H1 (cell line): ENCODE results near the gene MTX3. TPM values are rescaled to one million over a fixed set of nuclear protein-coding genes. Genes with fewer than 3 reads are reported as not detected.

Source experiments
- CTCF ChIA-PET: fragments of 300-600 bp; sonication (Branson Sonifier 250); formaldehyde crosslinking; loops from one replicate; lab custom pipeline; 2021; ENCODE audit not compliant: partially characterized antibody; lab: Charles Lee
- POLR2A ChIA-PET: fragments of 300-600 bp; sonication (Branson Sonifier 250); formaldehyde crosslinking; loops from one replicate; lab custom pipeline; 2021; ENCODE audit warnings: inconsistent platforms; ENCODE audit not compliant: partially characterized antibody; lab: Charles Lee
- DNase-seq, 2 experiments: peaks; one replicate each; pipeline versions ENCODE4 v3.0.0 to v3.0.0-alpha.2; 2010 to 2022; ENCODE audit warnings: low spot score in 2 of 2, low read depth in 1 of 2, mixed read lengths in 1 of 2
- FAIRE-seq: peaks from 2 replicates; lab custom pipeline; 2011; peaks lifted over from hg19 to GRCh38; lab: Jason Lieb, UNC
- H2AFZ ChIP-seq: 2 replicates; pipeline ENCODE4 v1.8.1; 2012; ENCODE audit warnings: low read length, inconsistent platforms
- H2AK5ac ChIP-seq: 2 replicates; pipeline ENCODE4 v1.6.1; 2013; ENCODE audit warnings: low read depth, low read length
- H2BK120ac ChIP-seq: replicated peaks from 2 replicates; pipeline ENCODE3; 2013; ENCODE audit warnings: low read depth, low read length, inconsistent platforms
- H2BK12ac ChIP-seq: 2 replicates; pipeline ENCODE4 v1.6.1; 2013; ENCODE audit warnings: low read depth, low read length
- H2BK15ac ChIP-seq: 2 replicates; pipeline ENCODE4 v1.6.1; 2013; ENCODE audit warnings: low read length
- H2BK20ac ChIP-seq: 2 replicates; pipeline ENCODE4 v1.6.1; 2013; ENCODE audit warnings: low read length
- H2BK5ac ChIP-seq: 2 replicates; pipeline ENCODE4 v1.6.1; 2013; ENCODE audit warnings: low read depth, low read length
- H3K14ac ChIP-seq: 2 replicates; pipeline ENCODE4 v1.6.1; 2013; ENCODE audit warnings: inconsistent platforms; ENCODE audit not compliant: insufficient read length
- H3K18ac ChIP-seq: 2 replicates; pipeline ENCODE4 v1.6.1; 2013; ENCODE audit warnings: low read length; ENCODE audit errors: extremely low read depth
- H3K23ac ChIP-seq: 2 replicates; pipeline ENCODE4 v1.6.1; 2013; ENCODE audit warnings: inconsistent platforms; ENCODE audit not compliant: insufficient read length
- H3K23me2 ChIP-seq: 2 replicates; pipeline ENCODE4 v1.6.1; 2013; ENCODE audit warnings: low read depth, low read length
- H3K27ac ChIP-seq: 2 replicates; pipeline ENCODE4 v1.6.1; 2011; ENCODE audit warnings: low read depth, low read length, inconsistent platforms
- H3K27me3 ChIP-seq, 4 experiments: replicated peaks in 1 of 4; 1 replicate in 1 of 4; 2 replicates in 3 of 4; pipeline versions ENCODE4 v1.6.1 to v1.8.1; 2011 to 2013; ENCODE audit warnings: low read length in 3 of 4, mild to moderate bottlenecking in 3 of 4, inconsistent platforms in 2 of 4, mixed read lengths in 2 of 4, moderate library complexity in 1 of 4; ENCODE audit not compliant: control insufficient read depth in 3 of 4, insufficient read depth in 3 of 4; ENCODE audit errors: extremely low read depth in 1 of 4
- H3K36me3 ChIP-seq, 4 experiments: 2 replicates each; pipeline versions ENCODE4 v1.6.1 to v1.8.1; 2011 to 2013; ENCODE audit warnings: mild to moderate bottlenecking in 4 of 4, low read length in 3 of 4, moderate library complexity in 2 of 4, control low read depth in 1 of 4, inconsistent platforms in 1 of 4; ENCODE audit not compliant: insufficient read depth in 4 of 4, control insufficient read depth in 2 of 4
- H3K4ac ChIP-seq: replicated peaks from 2 replicates; pipeline ENCODE3; 2013; ENCODE audit warnings: low read length, low read depth, mixed read lengths, inconsistent platforms; ENCODE audit not compliant: insufficient read length
- H3K4me1 ChIP-seq, 4 experiments: replicated peaks in 1 of 4; 1 replicate in 1 of 4; 2 replicates in 3 of 4; pipeline versions ENCODE4 v1.6.1 to v1.8.1; 2011 to 2013; ENCODE audit warnings: low read length in 3 of 4, inconsistent platforms in 2 of 4, mixed read lengths in 1 of 4; ENCODE audit not compliant: insufficient read depth in 4 of 4, control insufficient read depth in 3 of 4
- H3K4me2 ChIP-seq, 2 experiments: 2 replicates each; pipeline versions ENCODE4 v1.6.1 to v1.8.1; 2011 to 2013; ENCODE audit warnings: low read depth in 2 of 2, low read length in 2 of 2, control low read depth in 1 of 2, inconsistent platforms in 1 of 2, mild to moderate bottlenecking in 1 of 2; ENCODE audit not compliant: insufficient read depth in 1 of 2
- H3K4me3 ChIP-seq, 4 experiments: fragments of 200-600, 300-600 bp in 1 of 4; sonication (generic), shearing (Covaris generic), sonication (Bioruptor Twin) in 1 of 4; 2 replicates each; pipeline versions ENCODE4 v1.5.1 to v1.8.1; 2011 to 2016; ENCODE audit warnings: low read length in 4 of 4, low read depth in 3 of 4, control low read depth in 2 of 4, inconsistent platforms in 2 of 4, mild to moderate bottlenecking in 2 of 4, mixed read lengths in 1 of 4, moderate library complexity in 1 of 4; ENCODE audit not compliant: insufficient read depth in 2 of 4; ENCODE audit errors: extremely low read depth in 1 of 4
- H3K56ac ChIP-seq: replicated peaks from 2 replicates; pipeline ENCODE3; 2013; ENCODE audit warnings: low read depth, mild to moderate bottlenecking, mixed read lengths, low read length, inconsistent platforms; ENCODE audit not compliant: insufficient read length
- H3K79me1 ChIP-seq: 2 replicates; pipeline ENCODE4 v1.6.1; 2013; ENCODE audit warnings: low read depth, low read length, control low read depth
- H3K79me2 ChIP-seq, 2 experiments: 2 replicates each; pipeline versions ENCODE4 v1.6.1 to v1.8.1; 2012 to 2013; ENCODE audit warnings: low read length in 2 of 2, mild to moderate bottlenecking in 2 of 2, inconsistent platforms in 1 of 2; ENCODE audit not compliant: insufficient read depth in 2 of 2, control insufficient read depth in 1 of 2
- H3K9ac ChIP-seq, 4 experiments: replicated peaks in 1 of 4; 1 replicate in 1 of 4; 2 replicates in 3 of 4; pipeline versions ENCODE4 v1.6.1 to v1.8.1; 2011 to 2013; ENCODE audit warnings: low read depth in 3 of 4, low read length in 3 of 4, control low read depth in 2 of 4, mild to moderate bottlenecking in 2 of 4, moderate library complexity in 2 of 4, inconsistent platforms in 1 of 4; ENCODE audit errors: extremely low read depth in 1 of 4
- H3K9me3 ChIP-seq, 2 experiments: 2 replicates each; pipeline versions ENCODE4 v1.6.1 to v1.8.1; 2012 to 2013; ENCODE audit warnings: mild to moderate bottlenecking in 2 of 2, moderate library complexity in 2 of 2, control low read depth in 1 of 2, inconsistent platforms in 1 of 2, low read depth in 1 of 2, low read length in 1 of 2, mixed read lengths in 1 of 2; ENCODE audit not compliant: insufficient read depth in 2 of 2
- H4K20me1 ChIP-seq, 2 experiments: replicated peaks in 1 of 2; 2 replicates each; pipeline versions ENCODE3 to v1.8.1; 2011 to 2013; ENCODE audit warnings: inconsistent platforms in 2 of 2, low read length in 2 of 2, mild to moderate bottlenecking in 1 of 2; ENCODE audit not compliant: insufficient read depth in 2 of 2, control insufficient read depth in 1 of 2
- H4K5ac ChIP-seq: 2 replicates; pipeline ENCODE4 v1.6.1; 2013; ENCODE audit warnings: low read length, low read depth, mixed read lengths, inconsistent platforms; ENCODE audit not compliant: insufficient read length
- H4K8ac ChIP-seq: 2 replicates; pipeline ENCODE4 v1.8.0; 2013; ENCODE audit warnings: mild to moderate bottlenecking, moderate library complexity, low read length, inconsistent platforms; ENCODE audit not compliant: insufficient read depth; ENCODE audit errors: extremely low read depth
- H4K91ac ChIP-seq: replicated peaks from 2 replicates; pipeline ENCODE3; 2013; ENCODE audit warnings: low read length, mixed read lengths, inconsistent platforms; ENCODE audit not compliant: insufficient read length
- ATF2 ChIP-seq: IDR thresholded peaks from 2 replicates; pipeline ENCODE4 v1.6.1; 2012; ENCODE audit warnings: low read length, inconsistent platforms
- CHD1 ChIP-seq: IDR thresholded peaks from 2 replicates; pipeline ENCODE4 v1.6.1; 2012; ENCODE audit warnings: low read depth, low read length, improper control_type of control experiment
- EGR1 ChIP-seq: IDR thresholded peaks from 2 replicates; pipeline ENCODE4 v1.6.1; 2011; ENCODE audit warnings: low read depth, low read length, borderline replicate concordance
- GTF2F1 ChIP-seq: IDR thresholded peaks from 2 replicates; pipeline ENCODE4 v1.6.1; 2012; ENCODE audit warnings: low read depth, low read length, improper control_type of control experiment, borderline replicate concordance
- JUN ChIP-seq: IDR thresholded peaks from 2 replicates; pipeline ENCODE4 v1.6.1; 2011; ENCODE audit warnings: low read depth, mild to moderate bottlenecking, improper control_type of control experiment, low read length
- KDM5A ChIP-seq: fragments of 200-600 bp; IDR thresholded peaks from 2 replicates; pipeline ENCODE4 v1.7.1; 2012; ENCODE audit warnings: mild to moderate bottlenecking, low read length, inconsistent platforms, mixed read lengths
- NANOG ChIP-seq: IDR thresholded peaks from 2 replicates; pipeline ENCODE4 v1.6.1; 2011; ENCODE audit warnings: low read length, low read depth, mild to moderate bottlenecking, inconsistent platforms; ENCODE audit not compliant: insufficient read depth, poor library complexity, severe bottlenecking
- RNF2 ChIP-seq: fragments of 200-900, 300-1000 bp; sonication (generic); IDR thresholded peaks from 2 replicates; pipeline ENCODE4 v1.7.1; 2016; ENCODE audit warnings: borderline replicate concordance, low read depth, mild to moderate bottlenecking, antibody characterized with exemption, low read length; ENCODE audit not compliant: poor library complexity, severe bottlenecking; ENCODE audit errors: missing control alignments
- TCF12 ChIP-seq: IDR thresholded peaks from 2 replicates; pipeline ENCODE4 v1.6.1; 2011; ENCODE audit warnings: low read depth, mild to moderate bottlenecking, low read length
- YY1 ChIP-seq: IDR thresholded peaks from 2 replicates; pipeline ENCODE4 v1.6.1; 2011; ENCODE audit warnings: low read depth, mild to moderate bottlenecking, low read length
- WGBS, 2 experiments: shearing (Covaris generic) in 1 of 2; methylation state at CpG; one replicate each; pipeline versions ENCODE4 v1.1.6 to v1.1.7; 2013 to 2015; ENCODE audit warnings: low lambda C conversion rate in 2 of 2, mixed read lengths in 2 of 2, inconsistent platforms in 1 of 2, low coverage in 1 of 2, missing lambda C conversion rate in 1 of 2; ENCODE audit not compliant: insufficient replicate concordance in 2 of 2, insufficient coverage in 1 of 2, insufficient read length in 1 of 2; ENCODE audit errors: extremely low coverage in 1 of 2, missing lambda C conversion rate in 1 of 2; 5-methylcytosine and 5-hydroxymethylcytosine counted together
- polyA plus RNA-seq, 7 experiments: library from polyadenylated mRNA; depleted of rRNA in 3 of 7; stranded (reverse) in 5 of 7; unstranded in 2 of 7; fragments of >200 nt in 5 of 7; fragments of 200-250 nt in 2 of 7; gene quantifications; 1 replicate in 5 of 7; 2 replicates in 1 of 7; 4 replicates in 1 of 7; pipeline versions ENCODE4 v1.2.1 to v1.2.3, GENCODE V29; 2011 to 2013; ENCODE audit warnings: missing spikeins in 2 of 7, mixed read lengths in 2 of 7
- total RNA-seq: library from RNA; stranded (reverse); fragmentation: NEBNext Ultra II Directional; extraction: Animal tissue kit (Norgen Biotek cat#: 25700); gene quantifications from 2 replicates; pipeline ENCODE4 v1.2.1, GENCODE V29; 2021

Gene MTX3
- total and polyA plus RNA-seq, 2 of the 8 experiments (the other 6 are each of a cell fraction or from before 2014, with no cell fraction given): 9.4 to 28.8 TPM

- ChIA-PET POLR2A (interaction anchor here (1.1 to 2.9 kb wide), 3 partner anchors 8 to 38 kb away, joined by 4 to 12 read pairs (median 5); no protein-coding TSS in a partner anchor), CTCF (interaction anchor here (0.7 to 0.9 kb wide), 2 partner anchors 59 to 360 kb away, joined by 3 read pairs; no protein-coding TSS in a partner anchor)
- Histone ChIP-seq H3K27ac (no peak overlapping the region), H3K56ac (no peak overlapping the region), H3K4me1 (no peaks in the 10 kb centered on the region), H2BK5ac (no peak overlapping the region), H3K79me1 (no peaks in the 10 kb centered on the region; the same call in 1 of the 2 replicates), H2AK5ac (no peak overlapping the region), H4K91ac (no peak overlapping the region), H3K4ac (no peak overlapping the region), H2BK120ac (no peak overlapping the region), H3K23me2 (no peaks in the 10 kb centered on the region)
- WGBS, 2 experiments: 92% methylated on average over 7 of the region's 7 CpGs; no CpG with 5 or more reads in 1 of the 2 experiments
- TF ChIP-seq GTF2F1: no peak
- TF ChIP-seq TCF12: no peak
- no peak for TF ChIP-seq EGR1
- TF ChIP-seq CHD1: no peak
- TF ChIP-seq JUN: no peak
- no peak for TF ChIP-seq KDM5A
- TF ChIP-seq NANOG: no peak
- no peak for TF ChIP-seq YY1
- no peak for TF ChIP-seq RNF2
- TF ChIP-seq ATF2: no peak
- TF ChIP-seq, all 59 proteins: peak for 0
- Histone ChIP-seq H3K4me3 (no peak overlapping the region), H2BK20ac (no peak overlapping the region), H4K20me1 (no peaks in the 10 kb centered on the region), H3K23ac (no peak overlapping the region), H4K8ac (no peak overlapping the region), H3K79me2 (no peaks in the 10 kb centered on the region), H2AFZ (no peak overlapping the region), H3K18ac (no peak overlapping the region), H3K9ac (no peak overlapping the region), H3K14ac (no peak overlapping the region), H2BK12ac (no peak overlapping the region), H4K5ac (no peak overlapping the region), H3K27me3 (no peaks in the 10 kb centered on the region), H3K9me3 (no peaks in the 10 kb centered on the region), H3K4me2 (no peak overlapping the region), H3K36me3 (peaks cover 10 to 83% (median 46%) of the 10 kb centered on the region in 4 experiments), H2BK15ac (no peak overlapping the region)
- DNase-seq: no peak
- no peak for FAIRE-seq
Measured at GRCh38 chr5:79983618-79984017, 7.4 kb downstream of the MTX3 start.
